ENCODE data around the gene MTMR10. TPM values are rescaled to one million over a fixed set of nuclear protein-coding genes. Genes with fewer than 3 reads are reported as not detected.

Gene MTMR10
- total RNA-seq, 1 experiment from 2014 or later: 23.2 TPM

DNA sequence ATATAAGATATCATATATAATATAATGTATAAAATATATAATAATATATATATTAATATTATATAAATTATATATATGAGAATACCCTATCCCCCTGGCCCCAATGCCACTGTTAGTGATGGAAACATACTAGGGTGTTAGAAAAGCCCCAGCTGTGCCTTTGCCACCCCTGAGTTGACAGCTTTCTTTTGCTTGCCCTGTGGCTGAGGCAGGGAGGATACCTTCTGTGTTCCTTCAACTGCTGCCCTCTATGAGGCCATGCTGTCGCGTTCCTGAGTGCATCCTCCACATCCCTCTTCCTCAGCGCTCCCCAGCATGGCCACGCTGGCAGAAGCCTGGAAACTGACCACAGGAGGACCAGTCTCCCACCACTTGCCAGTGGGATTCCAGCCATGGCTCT is 61.4 kb downstream of the MTMR10 start:
- H3K9me3 Mint-ChIP-seq: no peaks in the 10 kb centered on the region
- H3K36me3 Mint-ChIP-seq (ENCODE audit: insufficient read depth in 1 of 3, low read depth in 3 of 3): peaks cover 24 to 75% (median 69%) of the 10 kb centered on the region in 3 experiments
- WGBS (ENCODE audit: extremely low coverage, insufficient read length, low lambda C conversion rate): no CpG with 5 or more reads among the region's 4 CpGs

More for the DNA sequence above, 61.4 kb downstream of the MTMR10 start:
- Histone ChIP-seq H2AK5ac (ENCODE audit: insufficient read length, low read length) (no peak overlapping the region), H3K27me3 (ENCODE audit: insufficient read depth, low read length) (no peaks in the 10 kb centered on the region), H2BK15ac (ENCODE audit: low read depth, low read length) (no peak overlapping the region), H2BK12ac (ENCODE audit: insufficient read length, low read depth, low read length) (no peak overlapping the region), H3K4me2 (ENCODE audit: insufficient read depth, insufficient read length, low read length) (no peak overlapping the region), H2BK20ac (ENCODE audit: low read depth, low read length, poor library complexity, severe bottlenecking) (no peak overlapping the region), H4K91ac (ENCODE audit: insufficient read length, low read depth, low read length) (no peak overlapping the region), H3K23ac (ENCODE audit: insufficient read length, low read depth, low read length) (no peak overlapping the region), H3K9me3 (ENCODE audit: control insufficient read depth, low read depth, low read length) (no peaks in the 10 kb centered on the region), H3T11ph (ENCODE audit: low read length) (no peak overlapping the region), H2BK120ac (ENCODE audit: low read depth, low read length, poor library complexity, severe bottlenecking) (no peak overlapping the region), H3K27ac (ENCODE audit: insufficient read length, low read depth, low read length) (no peak overlapping the region), H2AFZ (ENCODE audit: low read length) (no peak overlapping the region), H3K56ac (ENCODE audit: insufficient read length, low read depth, low read length) (no peak overlapping the region), H3K4ac (ENCODE audit: low read depth, low read length) (no peak overlapping the region), H3K14ac (ENCODE audit: insufficient read depth, low read length) (no peak overlapping the region), H3K9ac (ENCODE audit: extremely low read depth, insufficient read length, low read length) (no peak overlapping the region), H3K79me1 (ENCODE audit: insufficient read depth, low read depth, low read length, poor library complexity, severe bottlenecking) (no peaks in the 10 kb centered on the region), H3K23me2 (ENCODE audit: insufficient read length, low read depth, low read length, poor library complexity, severe bottlenecking) (no peaks in the 10 kb centered on the region), H4K8ac (replicated peaks; ENCODE audit: insufficient read length, low read depth, low read length) (no peak overlapping the region), H3K18ac (ENCODE audit: insufficient read length, low read depth, low read length) (no peak overlapping the region), H3K4me1 (ENCODE audit: insufficient read depth, low read length) (no peaks in the 10 kb centered on the region), H2BK5ac (ENCODE audit: insufficient read length, low read length) (no peak overlapping the region), H4K5ac (ENCODE audit: insufficient read length, low read depth, low read length) (no peak overlapping the region), H3K79me2 (ENCODE audit: insufficient read depth, low read length) (no peaks in the 10 kb centered on the region), H4K20me1 (ENCODE audit: control insufficient read depth, insufficient read depth, insufficient read length) (no peaks in the 10 kb centered on the region)
- Mint-ChIP-seq H3K4me3 (no peak overlapping the region), H3K27me3 (ENCODE audit: low read depth) (no peaks in the 10 kb centered on the region), H3K4me1 (peaks cover 7% of the 10 kb centered on the region in 2 experiments), H3K27ac (no peak overlapping the region; a peak in 1 of 7 replicates)
- no peak for DNase-seq
- TF ChIP-seq, protein P1, sequence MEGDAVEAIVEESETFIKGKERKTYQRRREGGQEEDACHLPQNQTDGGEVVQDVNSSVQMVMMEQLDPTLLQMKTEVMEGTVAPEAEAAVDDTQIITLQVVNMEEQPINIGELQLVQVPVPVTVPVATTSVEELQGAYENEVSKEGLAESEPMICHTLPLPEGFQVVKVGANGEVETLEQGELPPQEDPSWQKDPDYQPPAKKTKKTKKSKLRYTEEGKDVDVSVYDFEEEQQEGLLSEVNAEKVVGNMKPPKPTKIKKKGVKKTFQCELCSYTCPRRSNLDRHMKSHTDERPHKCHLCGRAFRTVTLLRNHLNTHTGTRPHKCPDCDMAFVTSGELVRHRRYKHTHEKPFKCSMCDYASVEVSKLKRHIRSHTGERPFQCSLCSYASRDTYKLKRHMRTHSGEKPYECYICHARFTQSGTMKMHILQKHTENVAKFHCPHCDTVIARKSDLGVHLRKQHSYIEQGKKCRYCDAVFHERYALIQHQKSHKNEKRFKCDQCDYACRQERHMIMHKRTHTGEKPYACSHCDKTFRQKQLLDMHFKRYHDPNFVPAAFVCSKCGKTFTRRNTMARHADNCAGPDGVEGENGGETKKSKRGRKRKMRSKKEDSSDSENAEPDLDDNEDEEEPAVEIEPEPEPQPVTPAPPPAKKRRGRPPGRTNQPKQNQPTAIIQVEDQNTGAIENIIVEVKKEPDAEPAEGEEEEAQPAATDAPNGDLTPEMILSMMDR (conservative IDR thresholded peaks at IDR 0.05): no peak

All from H9 (cell line).